HL-60/S4 (cell line): ENCODE measurements around the gene CBLC.

ENCODE experiments used
- in situ Hi-C: fragments of 300-500 bp; cut with MboI; formaldehyde crosslinking; loops from 2 replicates; pipeline ENCODE4 v1.14.3; 2022; ENCODE audit warnings: low sequenced_read_pairs

Gene CBLC

DNA sequence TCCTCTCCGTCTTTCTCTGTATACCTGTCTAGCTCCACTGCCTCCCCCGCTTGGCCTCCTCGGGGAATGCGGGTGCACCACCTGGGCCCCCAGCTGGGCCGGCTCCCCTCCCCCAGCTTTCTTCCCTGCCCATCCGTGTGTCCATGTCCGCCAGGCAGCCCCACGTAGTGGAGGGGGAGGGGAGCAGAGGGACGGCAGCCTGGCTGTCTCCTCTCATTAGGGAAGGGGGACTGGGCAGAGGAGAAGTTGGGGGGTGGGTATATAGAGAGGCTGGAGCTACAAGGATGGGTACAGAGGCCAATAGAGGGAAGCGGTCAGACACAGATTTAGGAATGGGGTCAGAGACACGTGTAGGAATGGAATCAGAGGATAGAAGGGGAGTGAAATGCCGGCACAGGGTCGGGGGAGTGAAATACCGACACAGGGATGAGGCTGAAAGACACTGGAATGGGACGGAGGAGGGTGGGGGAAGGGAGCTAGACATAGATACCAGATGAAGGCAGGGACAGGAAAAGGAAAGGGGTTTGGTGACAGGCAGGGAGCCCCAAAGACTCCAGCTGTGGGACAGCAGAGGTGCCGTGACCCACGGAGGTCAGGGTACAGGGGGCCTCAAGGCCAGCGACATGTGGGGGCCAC lies 71.2 kb downstream of the CBLC start:
- in situ Hi-C loops = loop anchor here (10.0 kb wide), 1 partner anchor 154 kb away; the partner anchor contains the start of gene CEACAM16
